Tibial nerve (tissue), 4 donors: ENCODE data around the gene HOXD9.

Source experiments
- EP300 ChIP-seq, 2 donors: sonication (generic); formaldehyde crosslinking; IDR thresholded peaks; one replicate each; pipeline ENCODE4 v1.6.1; 2017; ENCODE audit warnings: antibody characterized with exemption in 2 of 2, mild to moderate bottlenecking in 1 of 2
- POLR2A ChIP-seq, 2 donors: fragments of 450-650 bp; IDR thresholded peaks; one replicate each; pipeline ENCODE4 v1.6.1; 2017; ENCODE audit warnings: antibody characterized with exemption in 2 of 2, mild to moderate bottlenecking in 2 of 2, moderate library complexity in 2 of 2
- TF ChIP-seq, protein P1 (sequence below), 5 experiments: fragments of 200-600 bp in 3 of 5; fragments of 450-650 bp in 2 of 5; sonication (generic) in 3 of 5; IDR thresholded peaks; one replicate each; pipeline ENCODE4 v1.5.1; 2016 to 2019; ENCODE audit warnings: antibody characterized with exemption in 5 of 5, mild to moderate bottlenecking in 3 of 5, moderate library complexity in 2 of 5

GRCh38 chr2:176173567-176174381 is 51.3 kb downstream of the HOXD9 start:
- TF ChIP-seq, protein P1, sequence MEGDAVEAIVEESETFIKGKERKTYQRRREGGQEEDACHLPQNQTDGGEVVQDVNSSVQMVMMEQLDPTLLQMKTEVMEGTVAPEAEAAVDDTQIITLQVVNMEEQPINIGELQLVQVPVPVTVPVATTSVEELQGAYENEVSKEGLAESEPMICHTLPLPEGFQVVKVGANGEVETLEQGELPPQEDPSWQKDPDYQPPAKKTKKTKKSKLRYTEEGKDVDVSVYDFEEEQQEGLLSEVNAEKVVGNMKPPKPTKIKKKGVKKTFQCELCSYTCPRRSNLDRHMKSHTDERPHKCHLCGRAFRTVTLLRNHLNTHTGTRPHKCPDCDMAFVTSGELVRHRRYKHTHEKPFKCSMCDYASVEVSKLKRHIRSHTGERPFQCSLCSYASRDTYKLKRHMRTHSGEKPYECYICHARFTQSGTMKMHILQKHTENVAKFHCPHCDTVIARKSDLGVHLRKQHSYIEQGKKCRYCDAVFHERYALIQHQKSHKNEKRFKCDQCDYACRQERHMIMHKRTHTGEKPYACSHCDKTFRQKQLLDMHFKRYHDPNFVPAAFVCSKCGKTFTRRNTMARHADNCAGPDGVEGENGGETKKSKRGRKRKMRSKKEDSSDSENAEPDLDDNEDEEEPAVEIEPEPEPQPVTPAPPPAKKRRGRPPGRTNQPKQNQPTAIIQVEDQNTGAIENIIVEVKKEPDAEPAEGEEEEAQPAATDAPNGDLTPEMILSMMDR (IDR thresholded peaks at IDR 0.05): no peak
- TF ChIP-seq EP300 (IDR thresholded peaks at IDR 0.05) (no peak), POLR2A (IDR thresholded peaks at IDR 0.05) (no peak)
